ENCODE measurements around the gene RPUSD4.
A peak's percentile ranks its signal among the peaks of the same experiment; 100 is the strongest.

The RPUSD4 gene

GRCh38 chr11:126210871-126211235 is 597 bp downstream of the RPUSD4 start:
- DNase-seq, result no peak

DNA sequence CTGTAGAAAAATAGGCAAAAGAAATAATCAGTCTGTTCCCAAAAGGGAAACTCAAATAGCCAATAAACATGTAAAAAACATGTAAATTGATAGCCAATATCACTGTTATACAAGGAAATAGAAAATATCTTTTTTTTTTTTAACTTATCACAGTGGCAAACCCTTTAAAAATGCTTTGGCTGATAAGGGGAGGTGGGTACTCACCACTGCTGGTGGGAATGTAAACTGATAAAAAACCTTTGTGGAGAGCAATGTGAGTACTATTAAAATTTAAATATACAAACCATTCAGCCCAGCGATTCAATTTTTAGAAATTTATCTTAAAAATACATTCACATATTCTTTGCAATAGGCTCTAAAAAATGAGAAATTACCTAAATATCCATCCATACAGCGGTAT is 3.6 kb downstream of the RPUSD4 start:
- no peak for DNase-seq

GRCh38 chr11:126205359-126205758 is 6.1 kb downstream of the RPUSD4 start:
- DNase-seq, result no peak

DNA sequence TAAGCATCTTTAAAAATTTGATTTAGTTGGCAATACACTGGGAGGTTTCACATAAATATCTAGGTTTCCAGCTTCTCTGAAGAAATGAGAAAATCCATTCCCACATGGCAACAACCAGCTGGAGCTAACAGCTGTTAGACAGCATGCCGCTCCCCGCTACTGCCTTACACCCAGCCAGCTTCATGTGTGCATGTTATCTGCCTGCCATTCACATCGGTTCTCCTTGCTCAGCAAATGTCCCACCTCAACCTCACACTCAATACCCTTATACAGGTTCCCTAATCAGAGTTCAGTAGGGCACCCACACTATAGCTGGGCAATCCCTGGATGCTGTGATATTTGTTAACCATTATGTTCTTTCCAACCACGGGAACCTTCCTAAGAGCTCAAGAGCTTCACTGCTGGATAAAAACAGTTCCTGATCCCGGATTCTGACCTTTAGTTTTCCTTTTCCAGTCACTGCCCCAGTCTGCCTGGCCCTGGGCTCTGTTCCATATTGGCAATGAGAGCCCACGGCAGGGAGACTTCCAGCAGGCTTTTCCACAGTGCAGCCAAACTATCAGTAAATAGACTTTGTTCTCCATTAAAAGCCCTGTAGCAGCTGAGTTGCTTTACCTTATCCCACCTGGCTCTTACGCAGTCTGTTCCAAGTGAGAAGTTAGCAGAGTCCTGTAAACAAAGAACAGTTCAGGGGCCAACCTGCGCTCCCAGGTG is 8.6 kb downstream of the RPUSD4 start:
- no peak for DNase-seq

GRCh38 chr11:126198648-126199047 is 12.8 kb downstream of the RPUSD4 start:
- DNase-seq, result no peak

DNA sequence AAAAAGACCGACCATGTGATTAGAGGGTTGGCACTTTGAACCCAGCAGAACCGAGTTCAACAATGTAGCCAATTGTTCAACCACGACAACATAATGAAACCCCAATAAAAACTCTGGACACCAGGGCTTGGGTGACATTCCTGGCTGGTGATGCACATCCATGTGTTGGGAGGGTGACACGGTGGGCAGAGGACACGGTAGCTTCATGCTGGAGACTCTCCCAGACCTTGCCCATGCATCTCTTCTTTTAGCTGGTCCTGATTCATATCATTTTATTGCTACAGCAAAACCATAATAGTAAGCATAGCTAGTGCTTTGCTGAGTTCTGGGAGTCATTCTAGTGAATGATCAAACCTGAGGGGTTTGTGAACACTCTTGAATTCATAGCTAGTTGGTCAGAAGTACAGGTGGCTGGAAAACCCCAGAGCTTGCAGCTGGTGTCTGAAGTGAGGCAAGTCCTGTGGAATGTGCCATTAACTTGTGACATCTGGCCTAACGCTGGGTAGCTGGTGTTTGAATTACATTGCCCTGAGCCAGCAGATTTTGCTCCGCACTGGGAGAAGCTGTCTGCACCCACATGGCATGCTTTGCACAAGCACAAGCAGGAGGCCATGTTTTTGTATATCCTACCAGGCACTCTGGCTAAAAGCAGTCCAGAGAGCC is 14.0 kb downstream of the RPUSD4 start:
- peak; percentile 51 for DNase-seq

DNA sequence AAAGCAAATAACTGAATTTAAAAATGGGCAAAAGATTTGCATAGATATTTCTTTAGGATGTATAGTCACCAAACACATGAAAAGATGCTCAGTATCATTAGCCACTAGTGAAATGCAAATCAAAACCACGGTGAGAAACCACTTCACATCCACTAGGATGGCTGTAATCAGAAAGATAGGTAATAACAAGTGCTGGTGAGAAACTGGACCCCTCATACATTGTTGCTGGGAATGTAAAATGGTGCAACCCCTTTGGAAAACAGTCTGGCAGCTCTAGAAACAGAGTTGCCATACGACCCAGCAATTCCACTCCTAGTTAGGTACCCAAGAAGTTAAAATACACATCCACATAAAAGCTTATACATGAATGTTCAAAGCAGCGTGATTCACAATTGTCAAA is 16.3 kb downstream of the RPUSD4 start:
- DNase-seq, result no peak

- DNase-seq, result peak; percentile 50
Observed at GRCh38 chr11:126194121-126194543, 17.3 kb downstream of the RPUSD4 start.

- no peak for DNase-seq
Observed at GRCh38 chr11:126193038-126193478, 18.4 kb downstream of the RPUSD4 start.

GRCh38 chr11:126192361-126192760 is 19.1 kb downstream of the RPUSD4 start:
- DNase-seq, result no peak

- no peak for DNase-seq
Observed at GRCh38 chr11:126191379-126192073, 19.9 kb downstream of the RPUSD4 start.

GRCh38 chr11:126190792-126191191 is 20.7 kb downstream of the RPUSD4 start:
- DNase-seq, result no peak

- no peak for DNase-seq
Observed at GRCh38 chr11:126189109-126189929, 22.1 kb downstream of the RPUSD4 start.

- no peak for DNase-seq
Observed at GRCh38 chr11:126188332-126189108, 22.9 kb downstream of the RPUSD4 start.

- no peak for DNase-seq
Observed at GRCh38 chr11:126186708-126187529, 24.5 kb downstream of the RPUSD4 start.

GRCh38 chr11:126186025-126186698 is 25.3 kb downstream of the RPUSD4 start:
- DNase-seq, result no peak

GRCh38 chr11:126185259-126186024 is 26.0 kb downstream of the RPUSD4 start:
- DNase-seq, result no peak

DNA sequence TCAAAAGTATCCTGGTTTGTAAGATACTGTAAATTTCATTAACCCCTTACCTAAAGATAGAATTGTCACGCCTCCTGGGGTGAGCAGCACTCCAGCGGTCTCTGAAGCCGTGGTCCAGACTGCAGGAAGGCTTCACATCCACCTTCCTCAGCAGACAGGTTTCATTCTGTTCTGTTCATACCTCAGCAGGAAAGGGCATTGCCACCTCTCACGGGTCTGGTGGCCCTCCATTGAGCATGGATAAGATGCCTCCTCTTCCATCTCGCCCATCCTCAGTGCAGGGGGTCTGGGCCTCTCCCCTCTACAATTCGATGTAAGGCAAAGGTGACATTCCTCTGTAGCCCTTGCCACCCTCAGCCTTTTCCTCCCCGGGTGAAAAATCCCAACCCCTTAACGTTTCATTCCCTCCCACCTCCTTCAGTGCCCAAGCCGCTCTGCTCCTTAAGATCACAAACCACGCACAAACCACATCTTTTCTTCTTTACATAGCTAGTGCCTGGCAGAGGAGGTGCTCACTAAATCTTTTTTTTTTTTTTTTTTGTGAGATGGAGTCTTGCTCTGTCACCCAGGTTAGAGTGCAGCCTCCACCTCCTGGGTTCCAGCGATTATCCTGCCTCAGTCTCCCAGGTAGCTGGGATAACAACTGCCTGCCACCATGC is 28.5 kb downstream of the RPUSD4 start:
- DNase-seq, result no peak

Measured in GF-D8 (cell line).